HEK293 (cell line): ENCODE measurements around the gene MESD.

Source experiments
- HIC1 ChIP-seq: fragments of 450-650 bp; formaldehyde crosslinking; IDR thresholded peaks from 2 replicates; pipeline ENCODE4 v1.5.1; 2016; ENCODE audit warnings: missing biosample characterization, missing genetic modification characterization
- ZNF140 ChIP-seq: fragments of 450-650 bp; formaldehyde crosslinking; IDR thresholded peaks from 2 replicates; pipeline ENCODE4 v1.5.1; 2016; ENCODE audit warnings: missing biosample characterization, missing genetic modification characterization
- ZNF169 ChIP-seq: fragments of 450-650 bp; formaldehyde crosslinking; IDR thresholded peaks from 2 replicates; pipeline ENCODE4 v1.5.1; 2016; ENCODE audit warnings: missing biosample characterization, missing genetic modification characterization
- ZNF670 ChIP-seq: fragments of 450-650 bp; formaldehyde crosslinking; IDR thresholded peaks from 2 replicates; pipeline ENCODE4 v1.5.1; 2016; ENCODE audit warnings: missing biosample characterization, missing genetic modification characterization, low read depth
- TF ChIP-seq, protein P1 (sequence below): fragments of 450-650 bp; formaldehyde crosslinking; IDR thresholded peaks from 2 replicates; pipeline ENCODE4 v1.5.1; 2016; ENCODE audit warnings: missing biosample characterization, missing genetic modification characterization

- no peak for TF ChIP-seq ZNF670 (tag by site-specific recombination)
- no peak for TF ChIP-seq HIC1
- TF ChIP-seq, protein P1, sequence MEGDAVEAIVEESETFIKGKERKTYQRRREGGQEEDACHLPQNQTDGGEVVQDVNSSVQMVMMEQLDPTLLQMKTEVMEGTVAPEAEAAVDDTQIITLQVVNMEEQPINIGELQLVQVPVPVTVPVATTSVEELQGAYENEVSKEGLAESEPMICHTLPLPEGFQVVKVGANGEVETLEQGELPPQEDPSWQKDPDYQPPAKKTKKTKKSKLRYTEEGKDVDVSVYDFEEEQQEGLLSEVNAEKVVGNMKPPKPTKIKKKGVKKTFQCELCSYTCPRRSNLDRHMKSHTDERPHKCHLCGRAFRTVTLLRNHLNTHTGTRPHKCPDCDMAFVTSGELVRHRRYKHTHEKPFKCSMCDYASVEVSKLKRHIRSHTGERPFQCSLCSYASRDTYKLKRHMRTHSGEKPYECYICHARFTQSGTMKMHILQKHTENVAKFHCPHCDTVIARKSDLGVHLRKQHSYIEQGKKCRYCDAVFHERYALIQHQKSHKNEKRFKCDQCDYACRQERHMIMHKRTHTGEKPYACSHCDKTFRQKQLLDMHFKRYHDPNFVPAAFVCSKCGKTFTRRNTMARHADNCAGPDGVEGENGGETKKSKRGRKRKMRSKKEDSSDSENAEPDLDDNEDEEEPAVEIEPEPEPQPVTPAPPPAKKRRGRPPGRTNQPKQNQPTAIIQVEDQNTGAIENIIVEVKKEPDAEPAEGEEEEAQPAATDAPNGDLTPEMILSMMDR (tag by site-specific recombination): no peak
- TF ChIP-seq ZNF169 (tag by site-specific recombination): no peak
- no peak for TF ChIP-seq ZNF140
Measured at GRCh38 chr15:80915472-80915871, 74.1 kb downstream of the MESD start.
